Measurements from ENCODE around the gene AMOTL2. TPM values are rescaled to one million over a fixed set of nuclear protein-coding genes. Genes with fewer than 3 reads are reported as not detected.

Gene AMOTL2
- total and polyA plus RNA-seq, 4 donors, result 4.2 to 16.7 (median 9.4) TPM

- TF ChIP-seq FOXA2 (IDR thresholded peaks at IDR 0.05) (no peak), REST (IDR thresholded peaks at IDR 0.05) (no peak)
- peaks cover 0 to 9% (median 1%) of the 10 kb centered on the region in 4 donors for H3K4me1 ChIP-seq (ENCODE audit: control insufficient read depth in 4 of 4, insufficient read depth in 4 of 4, low read length in 3 of 4)
- H3K9me3 ChIP-seq (ENCODE audit: control insufficient read depth in 4 of 4, low read length in 3 of 4), result no peaks in the 10 kb centered on the region
- no peaks in the 10 kb centered on the region for H3K27me3 ChIP-seq (ENCODE audit: control insufficient read depth in 4 of 4, insufficient read depth in 4 of 4, low read length in 3 of 4)
- no peak overlapping the region for H3K4me3 ChIP-seq (ENCODE audit: low read depth in 1 of 3, low read length in 3 of 3)
- no peak overlapping the region for H3K9ac ChIP-seq (ENCODE audit: low read depth in 1 of 2, low read length in 2 of 2)
- no peak overlapping the region for H3K27ac ChIP-seq (ENCODE audit: low read depth in 1 of 2, low read length in 2 of 2)
- no peaks in the 10 kb centered on the region for H3K36me3 ChIP-seq (ENCODE audit: control insufficient read depth in 4 of 4, insufficient read depth in 3 of 4, low read depth in 1 of 4, low read length in 3 of 4)
- no peak for DNase-seq (ENCODE audit: low spot score)
- 95% methylated on average over 2 of the region's 2 CpGs for WGBS
Measured at GRCh38 chr3:134319931-134320330, 54.3 kb downstream of the AMOTL2 start.

- no peak overlapping the region for H3K4me3 ChIP-seq (ENCODE audit: low read depth in 1 of 3, low read length in 3 of 3)
- no peak overlapping the region for H3K9ac ChIP-seq (ENCODE audit: low read depth in 1 of 2, low read length in 2 of 2)
- no peaks in the 10 kb centered on the region for H3K27me3 ChIP-seq (ENCODE audit: control insufficient read depth in 4 of 4, insufficient read depth in 4 of 4, low read length in 3 of 4)
- H3K27ac ChIP-seq (ENCODE audit: low read depth in 1 of 2, low read length in 2 of 2), result no peak overlapping the region
- TF ChIP-seq REST (IDR thresholded peaks at IDR 0.05) (no peak), FOXA2 (IDR thresholded peaks at IDR 0.05) (no peak), YY1 (IDR thresholded peaks at IDR 0.05) (no peak), ATF3 (IDR thresholded peaks at IDR 0.05) (no peak), EGR1 (IDR thresholded peaks at IDR 0.05; ENCODE audit: low read depth in 2 of 2) (no peak), HNF4G (IDR thresholded peaks at IDR 0.05) (no peak), HNF4A (conservative IDR thresholded peaks at IDR 0.05) (no peak), RXRA (IDR thresholded peaks at IDR 0.05) (no peak), FOXA1 (IDR thresholded peaks at IDR 0.05) (no peak), NR2F2 (IDR thresholded peaks at IDR 0.05) (no peak), GABPA (IDR thresholded peaks at IDR 0.05 in 1 of 2, conservative IDR thresholded peaks at IDR 0.05 in 1 of 2) (no peak), RAD21 (IDR thresholded peaks at IDR 0.05) (no peak), JUND (IDR thresholded peaks at IDR 0.05) (no peak), SP1 (IDR thresholded peaks at IDR 0.05) (no peak)
- TF ChIP-seq, protein P1, sequence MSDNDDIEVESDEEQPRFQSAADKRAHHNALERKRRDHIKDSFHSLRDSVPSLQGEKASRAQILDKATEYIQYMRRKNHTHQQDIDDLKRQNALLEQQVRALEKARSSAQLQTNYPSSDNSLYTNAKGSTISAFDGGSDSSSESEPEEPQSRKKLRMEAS (IDR thresholded peaks at IDR 0.05), result no peak
- TF ChIP-seq, protein P2, sequence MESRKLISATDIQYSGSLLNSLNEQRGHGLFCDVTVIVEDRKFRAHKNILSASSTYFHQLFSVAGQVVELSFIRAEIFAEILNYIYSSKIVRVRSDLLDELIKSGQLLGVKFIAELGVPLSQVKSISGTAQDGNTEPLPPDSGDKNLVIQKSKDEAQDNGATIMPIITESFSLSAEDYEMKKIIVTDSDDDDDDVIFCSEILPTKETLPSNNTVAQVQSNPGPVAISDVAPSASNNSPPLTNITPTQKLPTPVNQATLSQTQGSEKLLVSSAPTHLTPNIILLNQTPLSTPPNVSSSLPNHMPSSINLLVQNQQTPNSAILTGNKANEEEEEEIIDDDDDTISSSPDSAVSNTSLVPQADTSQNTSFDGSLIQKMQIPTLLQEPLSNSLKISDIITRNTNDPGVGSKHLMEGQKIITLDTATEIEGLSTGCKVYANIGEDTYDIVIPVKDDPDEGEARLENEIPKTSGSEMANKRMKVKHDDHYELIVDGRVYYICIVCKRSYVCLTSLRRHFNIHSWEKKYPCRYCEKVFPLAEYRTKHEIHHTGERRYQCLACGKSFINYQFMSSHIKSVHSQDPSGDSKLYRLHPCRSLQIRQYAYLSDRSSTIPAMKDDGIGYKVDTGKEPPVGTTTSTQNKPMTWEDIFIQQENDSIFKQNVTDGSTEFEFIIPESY (IDR thresholded peaks at IDR 0.05), result no peak
- TF ChIP-seq, protein P3, sequence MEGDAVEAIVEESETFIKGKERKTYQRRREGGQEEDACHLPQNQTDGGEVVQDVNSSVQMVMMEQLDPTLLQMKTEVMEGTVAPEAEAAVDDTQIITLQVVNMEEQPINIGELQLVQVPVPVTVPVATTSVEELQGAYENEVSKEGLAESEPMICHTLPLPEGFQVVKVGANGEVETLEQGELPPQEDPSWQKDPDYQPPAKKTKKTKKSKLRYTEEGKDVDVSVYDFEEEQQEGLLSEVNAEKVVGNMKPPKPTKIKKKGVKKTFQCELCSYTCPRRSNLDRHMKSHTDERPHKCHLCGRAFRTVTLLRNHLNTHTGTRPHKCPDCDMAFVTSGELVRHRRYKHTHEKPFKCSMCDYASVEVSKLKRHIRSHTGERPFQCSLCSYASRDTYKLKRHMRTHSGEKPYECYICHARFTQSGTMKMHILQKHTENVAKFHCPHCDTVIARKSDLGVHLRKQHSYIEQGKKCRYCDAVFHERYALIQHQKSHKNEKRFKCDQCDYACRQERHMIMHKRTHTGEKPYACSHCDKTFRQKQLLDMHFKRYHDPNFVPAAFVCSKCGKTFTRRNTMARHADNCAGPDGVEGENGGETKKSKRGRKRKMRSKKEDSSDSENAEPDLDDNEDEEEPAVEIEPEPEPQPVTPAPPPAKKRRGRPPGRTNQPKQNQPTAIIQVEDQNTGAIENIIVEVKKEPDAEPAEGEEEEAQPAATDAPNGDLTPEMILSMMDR (IDR thresholded peaks at IDR 0.05; ENCODE audit: low read depth, low read length, missing input control), result no peak
- WGBS, result 98% methylated on average over 2 of the region's 2 CpGs
- H3K4me1 ChIP-seq (ENCODE audit: control insufficient read depth in 4 of 4, insufficient read depth in 4 of 4, low read length in 3 of 4), result peaks cover 4 to 24% (median 16%) of the 10 kb centered on the region in 4 donors
- no peaks in the 10 kb centered on the region for H3K36me3 ChIP-seq (ENCODE audit: control insufficient read depth in 4 of 4, insufficient read depth in 3 of 4, low read depth in 1 of 4, low read length in 3 of 4)
- H3K9me3 ChIP-seq (ENCODE audit: control insufficient read depth in 4 of 4, low read length in 3 of 4), result no peaks in the 10 kb centered on the region
- no peak for DNase-seq (ENCODE audit: low spot score)
Measured at GRCh38 chr3:134318166-134318565, 56.1 kb downstream of the AMOTL2 start.
